HepG2 (cell line): Measurements from ENCODE around the gene NFATC1. TPM values are rescaled to one million over a fixed set of nuclear protein-coding genes. Genes with fewer than 3 reads are reported as not detected.

Experiments used
- ATAC-seq: fragments of 200-7000 bp; cut with Tn5 transposase; 3 replicates; pipeline ENCODE4 v1.9.1; 2020; ENCODE audit warnings: mild to moderate bottlenecking, moderate library complexity
- BruUV-seq: library from RNA; stranded (reverse); fragments of 400-500 nt; replicated peaks from 2 replicates; lab custom pipeline; 2021; lab: Mats Ljungman, UMichigan
- CTCF ChIA-PET: fragments of 300-600 bp; formaldehyde crosslinking; extraction: SDS; loops from one replicate; lab custom pipeline; 2021; ENCODE audit warnings: low total read pairs, inconsistent platforms, low intra/inter-chr PET ratio; lab: Yijun Ruan, JAX
- POLR2A ChIA-PET: fragments of 350-600 bp; sonication (Branson Sonifier 250); formaldehyde crosslinking; loops from one replicate; lab custom pipeline; 2020; ENCODE audit warnings: antibody characterized with exemption, inconsistent platforms; lab: Yijun Ruan, JAX
- DNase-seq: peaks from one replicate; pipeline ENCODE4 v3.0.0-alpha.2; 2015; ENCODE audit warnings: low spot score
- FAIRE-seq: peaks from 3 replicates; lab custom pipeline; 2011; peaks lifted over from hg19 to GRCh38; lab: Jason Lieb, UNC
- H2AFZ ChIP-seq: one replicate; pipeline ENCODE4 v1.6.1; 2011; ENCODE audit warnings: low read length, inconsistent platforms
- H3K27ac ChIP-seq: fragments of 300-600 bp; 3 replicates; pipeline ENCODE4 v1.8.0; 2011; ENCODE audit warnings: mixed run types, mild to moderate bottlenecking, mixed read lengths, low read length, inconsistent platforms; ENCODE audit not compliant: insufficient read depth; ENCODE audit errors: extremely low read length
- H3K27me3 ChIP-seq, 2 experiments: fragments of 200-600 bp in 1 of 2; 2 replicates in 1 of 2; 3 replicates in 1 of 2; pipeline versions ENCODE4 v1.6.0 to v1.8.0; 2011; ENCODE audit warnings: low read length in 2 of 2, mild to moderate bottlenecking in 2 of 2, moderate library complexity in 2 of 2, inconsistent platforms in 1 of 2; ENCODE audit not compliant: insufficient read depth in 2 of 2, control insufficient read depth in 1 of 2
- H3K36me3 ChIP-seq, 2 experiments: fragments of 200-600 bp in 1 of 2; replicated peaks in 1 of 2; 2 replicates in 1 of 2; 3 replicates in 1 of 2; pipeline versions ENCODE4 v1.5.1 to v1.8.0; 2011; ENCODE audit warnings: low read length in 2 of 2, inconsistent platforms in 1 of 2; ENCODE audit not compliant: insufficient read depth in 2 of 2, control insufficient read depth in 1 of 2
- H3K4me1 ChIP-seq: 2 replicates; pipeline ENCODE4 v1.5.1; 2012; ENCODE audit warnings: low read length, inconsistent platforms; ENCODE audit not compliant: insufficient read depth
- H3K4me2 ChIP-seq: 2 replicates; pipeline ENCODE4 v1.6.0; 2011; ENCODE audit warnings: low read depth, low read length, inconsistent platforms
- H3K4me3 ChIP-seq, 3 experiments: fragments of 200-600 bp in 1 of 3; sonication (generic), shearing (Covaris generic) in 1 of 3; replicated peaks in 1 of 3; 2 replicates each; pipeline ENCODE4 v1.5.1; 2011 to 2016; ENCODE audit warnings: low read length in 3 of 3, inconsistent platforms in 2 of 3, low read depth in 2 of 3, mild to moderate bottlenecking in 2 of 3, control low read depth in 1 of 3, mixed read lengths in 1 of 3; ENCODE audit not compliant: insufficient read depth in 1 of 3
- H3K79me2 ChIP-seq: one replicate; pipeline ENCODE4 v1.6.1; 2011; ENCODE audit warnings: low read length, inconsistent platforms; ENCODE audit not compliant: insufficient read depth
- H3K9ac ChIP-seq: 2 replicates; pipeline ENCODE4 v1.6.0; 2011; ENCODE audit warnings: mild to moderate bottlenecking, low read depth, low read length, inconsistent platforms; ENCODE audit not compliant: insufficient read depth
- H3K9me3 ChIP-seq: 2 replicates; pipeline ENCODE4 v1.5.1; 2012; ENCODE audit warnings: mild to moderate bottlenecking, low read length
- H4K20me1 ChIP-seq: 2 replicates; pipeline ENCODE4 v1.6.0; 2011; ENCODE audit warnings: inconsistent platforms, mild to moderate bottlenecking, low read length, moderate library complexity; ENCODE audit not compliant: insufficient read depth
- ARHGAP35 ChIP-seq: sonication (generic); formaldehyde crosslinking; IDR thresholded peaks from 2 replicates; pipeline ENCODE4 v1.9.0; 2022; ENCODE audit warnings: mild to moderate bottlenecking, inconsistent platforms, moderate library complexity, missing genetic modification reagents, borderline replicate concordance
- ATF3 ChIP-seq: sonication (generic); formaldehyde crosslinking; IDR thresholded peaks from 2 replicates; pipeline ENCODE4 v1.4.0; 2020; ENCODE audit warnings: missing genetic modification reagents
- CC2D1A ChIP-seq: sonication (generic); formaldehyde crosslinking; IDR thresholded peaks from 2 replicates; pipeline ENCODE4 v1.8.1; 2023; ENCODE audit warnings: mild to moderate bottlenecking, missing genetic modification reagents
- CCDC6 ChIP-seq: sonication (generic); formaldehyde crosslinking; IDR thresholded peaks from 2 replicates; pipeline ENCODE4 v1.8.1; 2022; ENCODE audit warnings: mild to moderate bottlenecking, missing genetic modification reagents, moderate library complexity
- GMEB2 ChIP-seq: IDR thresholded peaks from 2 replicates; pipeline ENCODE4 v1.6.1; 2016; ENCODE audit warnings: missing biosample characterization, missing genetic modification reagents, low read depth
- MNT ChIP-seq: fragments of 450-650 bp; IDR thresholded peaks from 2 replicates; pipeline ENCODE4 v1.6.1; 2016
- NAIF1 ChIP-seq: sonication (generic); formaldehyde crosslinking; IDR thresholded peaks from 2 replicates; pipeline ENCODE4 v1.5.0; 2020; ENCODE audit warnings: mild to moderate bottlenecking, missing genetic modification reagents, borderline replicate concordance
- NFATC3 ChIP-seq: sonication (generic); formaldehyde crosslinking; IDR thresholded peaks from 2 replicates; pipeline ENCODE4 v1.5.1; 2020; ENCODE audit warnings: mild to moderate bottlenecking, missing genetic modification reagents
- NFE2L2 ChIP-seq: fragments of 150-350 bp; IDR thresholded peaks from 2 replicates; pipeline ENCODE4 v1.6.1; 2014; ENCODE audit warnings: low read length
- RBM39 ChIP-seq: fragments of 200-400 bp; formaldehyde crosslinking; IDR thresholded peaks from one replicate; pipeline ENCODE4 v1.6.1; 2018; ENCODE audit warnings: antibody characterized with exemption, mild to moderate bottlenecking, low read depth, low read length; ENCODE audit not compliant: poor library complexity, severe bottlenecking
- ZNF207 ChIP-seq: fragments of 450-650 bp; IDR thresholded peaks from 2 replicates; pipeline ENCODE4 v1.6.1; 2016; ENCODE audit warnings: antibody characterized with exemption, borderline replicate concordance
- ZNF382 ChIP-seq: sonication (generic); formaldehyde crosslinking; IDR thresholded peaks from 2 replicates; pipeline ENCODE4 v1.5.0; 2020; ENCODE audit warnings: missing genetic modification reagents, mild to moderate bottlenecking, borderline replicate concordance
- WGBS: methylation state at CpG from one replicate; pipeline ENCODE4 v1.1.6; 2017; ENCODE audit warnings: low lambda C conversion rate; 5-methylcytosine and 5-hydroxymethylcytosine counted together
- in situ Hi-C: cut with HindIII; loops from 2 replicates; pipeline ENCODE4 v1.10.0; 2017; ENCODE audit warnings: low pct_unique_long_range_greater_than_20kb; ENCODE audit not compliant: extremely low pct_ligation_motif_present
- intact Hi-C: fragments of 100-400 bp; cut with micrococcal nuclease; formaldehyde crosslinking; loops from one replicate; pipeline ENCODE4 v1.10.0; 2022; ENCODE audit not compliant: unreplicated experiment
- polyA plus RNA-seq, 8 experiments: library from polyadenylated mRNA; depleted of rRNA in 3 of 8; stranded (reverse) in 7 of 8; unstranded in 1 of 8; fragments of >200 nt; fragmentation: Illumina TruSeq in 4 of 8; extraction: Trizol in 4 of 8; gene quantifications; 2 replicates each; pipeline versions ENCODE4 v1.2.1 to v1.2.3, GENCODE V29; 2011 to 2016; ENCODE audit warnings: low read depth in 4 of 8, missing spikeins in 1 of 8, mixed read lengths in 1 of 8; ENCODE audit not compliant: insufficient read depth in 1 of 8
- total RNA-seq, 5 experiments: library from RNA; depleted of rRNA; stranded (reverse); fragments of >200 nt; fragmentation: Illumina TruSeq; extraction: Trizol; gene quantifications; 2 replicates each; pipeline ENCODE4 v1.2.3, GENCODE V29; 2016; ENCODE audit warnings: low read depth in 1 of 5

The NFATC1 gene
- total and polyA plus RNA-seq, 2 of the 13 experiments (the other 11 are each of a cell fraction or from before 2014, with no cell fraction given), result not detected

GRCh38 chr18:79424008-79424565 is 28.4 kb downstream of the NFATC1 start:
- FAIRE-seq, result no peak

More at GRCh38 chr18:79424008-79424565, 28.4 kb downstream of the NFATC1 start:
- Histone ChIP-seq H2AFZ (no peak overlapping the region), H3K27me3 (peaks cover 17 to 74% of the 10 kb centered on the region in 2 experiments; a peak in 4 of 5 replicates), H3K27ac (no peak overlapping the region), H3K79me2 (no peaks in the 10 kb centered on the region), H4K20me1 (0 out of 2 replicates have a peak, but pooled peaks cover 2% of the 10 kb centered on the region), H3K9me3 (no peaks in the 10 kb centered on the region), H3K4me2 (no peak overlapping the region), H3K9ac (no peak overlapping the region), H3K4me1 (no peaks in the 10 kb centered on the region), H3K4me3 (no peak overlapping the region), H3K36me3 (no peaks in the 10 kb centered on the region)
- intact Hi-C loops, result no loop called here
- in situ Hi-C loops, result no loop called here
- TF ChIP-seq CC2D1A (CRISPR knock-in tag), result no peak
- TF ChIP-seq NFATC3 (CRISPR knock-in tag), result no peak
- TF ChIP-seq NAIF1, result no peak
- TF ChIP-seq ATF3 (CRISPR knock-in tag), result no peak
- TF ChIP-seq ZNF382 (CRISPR knock-in tag), result no peak
- TF ChIP-seq GMEB2, result no peak
- no peak for TF ChIP-seq ARHGAP35 (CRISPR knock-in tag)
- TF ChIP-seq CCDC6 (CRISPR knock-in tag), result no peak
- TF ChIP-seq RBM39, result no peak
- no peak for TF ChIP-seq MNT
- no peak for TF ChIP-seq NFE2L2
- no peak for TF ChIP-seq ZNF207
- BruUV-seq, result no TSS peak
- WGBS, result 52% methylated on average over 17 of the region's 30 CpGs
- CTCF ChIA-PET, result no interaction called here
- POLR2A ChIA-PET, result no interaction called here
- DNase-seq (no peak), ATAC-seq (no peak)
